GM19463 (cell line): ENCODE data around the gene TXNDC11.

Experiments used
- ATAC-seq: cut with Tn5 transposase; IDR thresholded peaks from one replicate; pipeline ENCODE4 v1.9.1; 2021; ENCODE audit warnings: mild to moderate bottlenecking, moderate library complexity; ENCODE audit not compliant: unreplicated experiment

TXNDC11 gene

DNA sequence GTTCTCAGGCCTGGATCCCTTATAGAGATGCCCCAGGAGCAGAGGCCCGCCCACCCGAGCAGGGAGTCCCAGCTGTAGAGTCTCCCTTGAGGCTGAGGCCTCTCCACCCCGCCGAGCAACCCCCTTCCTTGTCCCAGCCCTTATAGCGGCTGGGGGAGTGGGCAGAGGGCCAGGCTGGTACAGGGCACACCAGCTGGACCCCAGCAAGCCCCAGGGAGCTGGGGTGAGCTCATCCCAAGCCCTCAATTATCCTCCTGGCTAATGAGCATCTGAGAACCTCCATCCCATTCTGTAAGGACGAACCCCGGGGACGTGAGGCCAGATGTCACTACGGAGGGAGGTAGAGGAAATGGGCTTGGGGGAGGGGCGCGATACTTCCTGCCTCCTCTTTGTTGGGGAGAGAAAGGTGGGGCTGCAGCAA lies 77.6 kb downstream of the TXNDC11 start:
- no peak for ATAC-seq

DNA sequence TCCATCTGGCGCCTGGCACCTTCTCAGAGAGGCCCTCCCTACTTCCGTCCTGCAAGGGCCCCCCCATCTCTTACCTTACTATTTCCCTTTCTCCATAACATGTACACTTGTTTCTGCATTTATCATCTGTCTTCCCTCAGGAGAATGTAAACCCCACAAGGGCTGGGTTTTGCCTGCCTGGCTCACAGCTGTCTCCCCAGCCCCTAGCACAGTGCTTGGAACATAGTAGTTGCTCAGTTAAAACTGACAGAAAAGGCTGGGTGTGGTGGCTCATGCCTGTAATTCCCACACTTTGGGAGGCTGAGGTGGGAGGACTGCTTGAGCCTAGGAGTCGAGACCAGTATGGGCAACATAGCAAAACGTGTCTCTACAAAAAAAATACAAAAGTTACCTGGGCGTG lies 80.1 kb downstream of the TXNDC11 start:
- ATAC-seq = no peak

DNA sequence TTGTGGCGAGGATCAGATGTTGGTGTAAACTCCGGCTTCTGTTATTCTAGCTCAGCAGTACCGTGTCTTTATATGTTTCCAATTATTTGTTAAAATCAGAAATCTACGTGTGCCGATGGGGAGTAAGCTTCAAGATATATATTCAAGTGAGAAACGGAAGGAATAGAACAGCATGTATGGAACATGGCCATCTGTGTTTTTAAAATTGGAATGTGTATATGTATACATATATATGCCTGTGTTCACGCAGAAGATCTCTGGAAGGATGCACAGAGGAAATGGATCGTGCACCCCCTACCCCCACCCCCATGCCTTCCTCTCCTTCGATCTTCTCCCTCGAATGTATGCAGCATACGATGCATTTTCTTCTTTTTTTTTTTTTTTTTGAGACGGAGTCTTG lies 82.1 kb downstream of the TXNDC11 start:
- no peak for ATAC-seq

DNA sequence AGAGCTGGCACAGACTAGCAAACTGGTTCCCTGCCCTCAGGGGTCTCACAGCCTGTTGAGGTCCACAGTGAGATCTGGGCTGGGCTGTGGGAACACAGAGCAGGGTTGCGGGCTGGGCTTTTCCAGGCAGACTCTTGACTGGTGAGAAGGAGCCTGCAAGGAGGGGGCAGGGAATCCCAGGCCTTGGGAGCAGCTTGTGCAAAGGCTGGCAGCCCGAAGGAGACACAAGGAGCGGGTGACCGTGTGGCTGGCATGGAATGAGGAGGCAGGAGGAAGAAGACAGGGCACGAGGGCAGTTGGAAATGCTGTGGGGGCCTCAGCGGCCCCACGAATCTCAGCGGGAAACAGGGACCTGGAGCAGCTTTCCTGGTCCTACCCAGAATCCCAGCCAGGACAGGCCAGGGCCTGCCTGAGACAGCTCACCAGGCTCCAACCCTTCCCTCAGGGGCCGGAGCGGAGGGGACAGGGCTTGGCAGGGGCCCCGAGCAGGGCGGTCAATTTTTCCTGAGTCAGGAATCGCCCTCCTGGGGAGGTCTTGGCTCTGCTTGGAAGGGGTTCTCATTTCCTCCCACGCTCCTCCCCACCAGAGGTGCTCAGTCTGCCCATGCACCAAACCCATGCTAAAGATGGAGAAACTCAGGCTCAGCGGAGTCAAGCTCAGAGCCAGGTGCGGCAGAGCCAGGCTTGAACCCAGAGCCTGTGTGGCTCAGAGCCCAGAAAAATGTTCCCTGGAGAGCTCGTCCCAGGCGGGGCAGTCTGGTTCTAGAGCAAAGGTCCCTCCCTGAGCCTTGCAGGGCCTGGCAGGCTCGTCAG lies 83.6 kb downstream of the TXNDC11 start:
- ATAC-seq = no peak

DNA sequence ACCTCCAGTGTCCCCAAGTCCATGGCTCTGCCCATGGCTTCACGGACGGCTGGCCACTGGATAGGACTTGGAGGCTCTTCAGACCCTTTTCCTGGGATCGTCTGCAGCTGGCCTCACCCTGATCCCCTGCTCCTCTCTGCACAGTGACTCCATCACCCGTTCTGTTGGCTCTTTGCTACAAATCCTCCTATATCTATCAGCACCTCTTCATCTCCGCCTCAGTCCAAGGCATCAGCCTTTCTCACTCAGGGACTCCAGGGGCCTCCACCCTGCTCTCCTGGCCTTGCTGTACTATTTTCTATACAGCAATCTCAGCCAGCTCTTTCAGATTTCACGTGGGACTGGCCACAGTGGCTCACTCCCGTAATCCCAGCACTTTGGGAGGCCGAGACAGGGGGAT lies 85.1 kb downstream of the TXNDC11 start:
- ATAC-seq = no peak

DNA sequence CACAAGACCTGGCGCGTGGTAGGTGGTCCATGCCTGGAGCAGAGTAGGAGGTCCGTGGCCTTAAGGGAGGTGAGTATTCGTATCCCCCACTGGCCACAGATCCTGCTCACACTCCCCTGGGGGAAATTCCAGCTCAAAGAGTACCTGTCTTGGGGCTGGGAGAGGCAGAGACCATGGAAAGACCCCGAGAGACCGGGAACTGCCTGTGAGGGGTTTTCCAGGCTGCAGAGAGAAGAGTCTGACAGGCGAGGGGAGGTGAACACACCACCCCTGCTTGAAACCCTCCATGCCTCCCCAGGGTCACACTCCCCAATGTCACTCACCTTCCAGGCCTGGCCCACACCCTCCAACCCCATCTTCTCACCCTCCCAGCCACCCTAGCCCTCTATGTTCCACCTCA lies 87.0 kb downstream of the TXNDC11 start:
- ATAC-seq = no peak

DNA sequence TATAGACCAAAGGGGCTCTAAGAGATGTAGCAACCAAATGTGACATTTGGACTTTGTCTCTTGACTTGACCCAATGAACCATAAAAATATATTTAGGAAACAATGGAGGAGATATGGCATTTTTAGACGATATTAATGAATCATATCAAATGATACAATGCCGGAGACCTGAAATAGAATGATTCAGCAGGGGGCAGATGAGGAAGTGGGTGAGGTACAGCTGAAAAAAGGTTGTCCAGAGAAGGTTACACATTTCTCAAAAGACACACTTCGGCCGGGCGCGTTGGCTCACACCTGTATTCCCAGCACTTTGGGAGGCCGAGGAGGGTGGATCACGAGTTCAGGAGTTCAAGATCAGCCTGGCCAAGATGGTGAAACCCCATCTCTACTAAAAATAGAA lies 90.9 kb downstream of the TXNDC11 start:
- no peak for ATAC-seq

DNA sequence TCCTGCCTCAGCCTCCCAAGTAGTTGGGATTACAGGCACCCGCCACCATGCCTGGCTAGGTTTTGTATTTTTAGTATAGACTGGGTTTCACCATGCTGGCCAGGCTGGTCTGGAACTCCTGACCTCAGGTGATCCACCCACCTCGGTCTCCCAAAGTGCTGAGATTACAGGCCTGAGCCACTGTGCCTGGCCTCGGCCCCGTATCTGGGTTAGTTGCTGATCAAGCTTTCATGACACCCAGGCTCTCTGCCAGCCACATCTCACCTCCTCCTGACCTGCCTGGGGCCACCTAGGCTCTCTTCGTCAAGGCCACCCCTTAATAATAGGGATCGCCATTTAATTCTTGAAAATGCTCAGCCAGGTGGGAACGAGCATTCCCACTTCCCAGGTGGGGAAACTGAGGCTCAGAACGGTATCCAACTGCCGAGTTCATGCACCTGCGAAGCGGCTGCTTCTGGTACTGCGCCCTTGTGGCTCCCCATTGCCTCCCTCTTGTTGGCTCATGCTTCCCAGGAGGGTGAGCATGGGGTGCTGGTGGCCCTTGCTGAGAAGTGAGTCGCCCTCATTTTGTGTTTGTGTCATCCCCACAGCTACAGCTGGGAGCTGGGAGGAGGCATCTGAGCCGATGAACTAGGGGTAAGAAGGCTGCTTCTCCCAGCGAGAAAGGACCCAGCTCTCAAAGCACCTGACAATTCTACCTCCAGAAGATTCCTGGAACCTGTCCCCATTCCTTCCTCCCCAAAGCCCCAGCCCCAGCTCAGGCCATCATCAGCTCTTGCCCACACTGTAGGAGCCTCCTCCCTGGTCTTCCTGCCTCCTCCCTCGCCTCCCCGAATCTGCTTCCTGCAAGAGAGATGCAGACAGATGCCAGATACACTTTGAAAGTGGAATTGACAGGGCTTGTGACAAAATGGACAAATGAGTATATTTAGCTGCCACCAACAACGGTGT lies 91.7 kb downstream of the TXNDC11 start:
- ATAC-seq = no peak

DNA sequence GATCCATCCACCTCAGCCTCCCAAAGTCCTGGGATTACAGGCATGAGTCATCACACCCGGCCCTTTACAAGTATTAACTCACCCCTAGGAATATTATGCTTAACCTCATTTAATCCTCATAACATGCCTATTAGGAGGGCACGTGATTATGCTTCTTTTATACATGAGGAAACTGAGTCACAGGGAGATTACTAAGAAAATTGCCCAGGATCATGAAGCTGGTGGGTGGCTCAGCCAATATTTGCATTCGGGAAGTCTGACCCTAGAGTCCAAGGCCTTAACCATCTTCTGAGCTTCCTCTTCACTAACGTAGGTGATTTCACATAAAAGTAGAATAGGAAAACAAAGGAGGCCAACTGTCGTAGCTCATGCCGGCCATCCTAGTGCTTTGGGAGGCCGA lies 93.4 kb downstream of the TXNDC11 start:
- no peak for ATAC-seq

DNA sequence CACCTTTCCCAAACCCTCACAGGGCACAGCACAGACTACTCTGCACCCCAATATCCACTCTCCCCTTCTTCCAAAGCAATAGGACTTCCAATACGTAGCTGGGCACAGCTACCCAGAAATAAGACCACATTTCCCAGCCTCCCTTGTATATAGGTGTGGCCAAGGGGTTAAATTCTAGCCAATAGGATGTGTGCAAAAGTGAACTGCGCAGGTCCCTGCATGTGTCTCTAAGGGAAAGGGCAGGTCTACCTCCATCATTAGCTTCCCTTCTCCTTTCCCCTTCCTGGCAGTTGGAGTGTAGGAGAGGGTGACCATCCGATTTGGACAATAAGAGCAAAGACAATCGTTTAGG lies 99.9 kb downstream of the TXNDC11 start:
- ATAC-seq = no peak

DNA sequence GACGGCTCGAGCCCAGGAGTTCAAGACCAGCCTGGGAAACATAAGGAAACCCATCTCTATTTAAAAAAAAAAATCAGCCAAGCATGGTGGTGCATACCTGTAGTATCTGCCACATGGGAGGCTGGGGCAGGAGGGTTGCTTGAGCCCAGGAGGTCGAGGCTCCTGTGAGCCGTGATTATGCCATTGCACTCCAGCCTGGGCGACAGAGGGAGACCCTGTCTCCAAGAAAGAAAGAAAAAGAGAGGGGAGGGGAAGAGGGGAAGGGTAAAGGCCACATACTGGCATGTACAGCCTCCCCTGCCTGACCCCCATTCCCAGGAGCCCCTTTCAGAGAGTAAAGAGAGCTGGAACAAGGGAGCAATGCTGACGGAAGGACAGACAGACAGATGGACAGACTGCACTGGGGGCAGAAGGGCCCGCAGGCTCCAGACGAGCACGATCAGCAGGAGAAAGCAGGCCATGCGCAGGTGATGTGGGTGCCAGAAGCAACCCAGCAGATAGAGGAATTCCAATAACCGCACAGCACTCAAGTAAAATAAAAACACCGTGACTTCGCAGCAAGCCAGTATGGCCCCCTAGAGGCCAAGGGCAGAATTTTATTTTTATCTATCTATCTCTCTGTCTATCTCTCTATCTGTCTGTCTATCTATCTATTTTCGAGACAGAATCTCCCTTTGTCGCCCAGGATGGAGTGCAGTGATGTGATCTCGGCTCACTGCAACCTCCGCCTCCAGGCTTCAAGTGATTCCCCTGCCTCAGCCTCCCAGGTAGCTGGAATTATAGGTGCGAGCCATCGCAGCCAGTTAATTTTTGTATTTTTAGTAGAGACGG lies 101.5 kb downstream of the TXNDC11 start:
- no peak for ATAC-seq

DNA sequence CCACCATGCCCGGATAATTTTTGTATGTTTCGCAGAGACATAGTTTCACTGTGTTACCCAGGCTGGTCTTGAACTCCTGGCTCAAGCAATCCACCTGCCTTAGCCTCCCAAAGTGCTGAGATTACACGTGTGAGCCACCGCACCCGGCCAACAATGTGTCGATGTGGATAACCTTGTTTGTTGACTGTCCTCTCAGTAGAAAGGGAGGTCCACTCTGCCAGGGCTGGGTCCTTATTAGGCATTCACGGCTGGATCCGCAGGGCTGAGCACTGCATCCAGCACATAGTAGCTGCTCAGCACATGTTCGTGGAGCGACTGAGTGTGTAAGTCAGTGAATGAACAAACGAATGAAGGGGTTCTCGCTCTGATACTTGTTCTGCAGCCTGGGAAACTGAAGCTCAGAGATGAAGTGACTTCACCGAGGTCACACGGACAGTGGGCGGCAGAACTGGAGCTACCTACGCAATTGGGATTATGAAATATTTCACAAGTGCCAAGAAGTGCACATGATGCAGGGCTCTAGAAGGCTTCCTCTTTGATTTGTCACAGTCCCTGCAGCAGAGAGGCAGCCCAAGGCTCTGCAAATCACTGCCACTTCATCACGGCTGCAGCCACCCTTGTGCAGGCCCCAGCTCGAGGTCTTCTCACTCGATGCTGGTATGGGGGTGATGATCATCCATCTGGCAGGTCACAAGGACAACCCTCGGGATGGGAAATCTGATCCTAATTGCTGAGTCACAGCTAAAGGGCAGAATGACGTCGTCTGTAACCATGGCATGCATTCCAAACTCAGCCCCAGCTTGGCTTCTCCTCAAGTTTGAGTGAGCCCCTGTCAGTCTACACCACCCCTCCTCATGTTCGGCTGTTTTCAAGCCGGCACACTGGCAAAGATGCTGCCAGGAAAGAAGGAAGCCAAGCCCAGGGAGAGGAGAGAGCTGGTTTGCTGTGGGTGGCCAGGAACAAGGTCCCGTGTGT lies 102.4 kb downstream of the TXNDC11 start:
- no peak for ATAC-seq

DNA sequence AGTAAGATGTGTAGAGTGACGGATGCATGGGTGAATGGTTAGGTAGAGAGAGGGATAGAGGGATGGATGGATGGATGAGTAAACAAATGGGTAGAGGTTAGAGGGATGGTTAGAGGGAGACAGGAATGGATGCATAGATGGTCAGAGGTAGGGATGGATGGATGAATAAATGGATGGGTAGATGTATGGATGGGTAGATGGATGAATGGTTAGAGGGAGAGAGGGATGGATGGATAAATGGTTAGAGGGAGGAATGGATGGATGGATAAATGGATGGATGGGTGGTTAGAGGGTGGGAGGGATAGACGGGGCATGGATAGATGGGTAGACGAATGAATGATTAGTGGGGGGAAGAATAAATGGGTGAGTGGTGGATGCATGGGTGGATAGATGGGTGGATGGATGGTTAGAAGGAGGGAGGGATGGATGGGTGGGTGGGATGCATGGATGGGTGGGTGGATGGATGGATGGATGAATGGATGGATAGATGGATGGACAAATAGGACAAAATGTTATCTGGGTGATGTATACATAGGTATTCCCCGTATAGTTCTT lies 103.6 kb downstream of the TXNDC11 start:
- no peak for ATAC-seq

DNA sequence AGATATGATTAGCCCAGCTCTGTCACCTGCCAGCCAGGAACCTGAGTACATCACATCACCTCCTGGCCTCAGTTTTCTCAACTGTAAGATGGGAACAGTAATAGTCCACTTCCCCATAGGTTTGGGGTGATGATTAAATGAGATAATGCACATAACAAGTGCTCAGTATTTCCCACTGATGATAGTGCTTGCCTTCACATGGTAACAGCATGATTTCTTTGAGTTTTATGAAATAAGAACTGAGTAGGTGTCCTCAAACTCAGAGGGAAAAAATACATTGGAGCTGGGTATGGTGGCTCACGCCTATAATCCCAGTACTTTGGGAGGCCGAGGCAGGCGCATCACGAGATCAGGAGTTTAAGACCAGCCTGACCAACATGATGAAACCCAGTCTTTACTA lies 104.5 kb downstream of the TXNDC11 start:
- no peak for ATAC-seq

DNA sequence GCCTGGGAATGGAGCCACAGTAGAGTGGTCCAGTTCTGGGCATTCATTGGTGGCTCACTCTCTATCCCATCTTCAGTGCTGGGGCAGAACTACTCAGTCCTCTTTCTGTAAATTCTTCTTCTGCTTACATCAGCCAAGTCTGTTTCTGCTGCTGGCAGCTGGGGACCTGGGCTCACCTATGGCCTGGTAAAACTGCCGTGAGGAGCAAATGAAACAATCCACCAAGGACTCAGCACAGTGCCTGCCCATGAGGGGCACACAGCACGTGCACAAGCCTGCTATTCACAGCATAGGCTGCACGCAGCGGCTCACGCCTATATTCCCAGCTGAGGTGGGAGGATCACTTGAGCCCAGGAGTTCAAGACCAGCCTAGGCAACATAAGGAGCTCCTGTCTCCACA lies 105.3 kb downstream of the TXNDC11 start:
- no peak for ATAC-seq

DNA sequence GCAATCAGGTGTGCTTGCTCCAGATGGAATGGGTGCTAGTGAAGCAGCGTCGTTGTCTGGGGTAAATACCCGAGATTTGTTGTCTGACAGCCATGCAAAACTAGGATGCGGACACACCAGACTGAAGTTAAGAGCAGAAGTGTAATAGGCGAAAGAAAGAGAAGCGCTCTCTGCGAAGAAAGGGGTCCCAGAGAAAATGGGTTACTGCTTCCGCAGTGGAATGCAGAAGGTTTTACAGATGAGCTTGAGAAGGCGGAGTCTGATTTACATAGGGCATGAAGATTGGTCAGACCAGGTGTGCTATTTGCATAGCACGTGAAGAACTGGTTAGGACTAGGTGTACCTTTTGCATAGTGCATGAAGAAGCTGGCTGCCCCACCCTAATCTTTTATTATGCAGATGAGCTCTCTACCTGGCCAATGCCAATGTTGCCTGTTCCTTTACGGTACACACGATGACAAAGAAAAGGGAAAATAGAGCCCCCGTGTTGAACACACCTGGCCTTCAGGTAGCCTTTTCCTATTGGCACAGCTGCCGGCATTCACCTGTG lies 106.4 kb downstream of the TXNDC11 start:
- ATAC-seq = no peak

DNA sequence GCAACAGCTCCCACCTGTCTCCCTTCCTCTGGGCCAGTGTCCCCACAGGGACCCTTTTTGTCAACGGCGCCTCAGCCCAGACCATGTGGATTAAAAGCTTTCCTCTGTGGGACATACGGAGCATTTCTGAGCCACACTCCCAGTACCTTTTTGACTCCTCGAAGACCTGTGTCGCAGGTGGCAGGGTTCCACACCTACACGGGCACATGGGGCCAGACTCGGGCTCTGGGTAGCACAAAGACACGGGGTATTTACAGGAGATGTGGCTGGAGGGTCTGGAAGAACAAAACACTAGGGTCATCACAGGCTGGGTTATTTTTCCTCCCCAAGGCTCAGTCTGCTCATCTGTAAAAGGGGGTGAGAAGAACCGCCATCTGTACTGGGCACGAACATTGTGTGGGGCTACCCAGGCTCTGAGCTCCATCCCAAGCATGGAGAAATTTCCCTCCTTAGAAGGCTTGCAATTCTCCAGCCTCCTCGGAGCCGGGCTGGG lies 106.9 kb downstream of the TXNDC11 start:
- ATAC-seq = no peak

DNA sequence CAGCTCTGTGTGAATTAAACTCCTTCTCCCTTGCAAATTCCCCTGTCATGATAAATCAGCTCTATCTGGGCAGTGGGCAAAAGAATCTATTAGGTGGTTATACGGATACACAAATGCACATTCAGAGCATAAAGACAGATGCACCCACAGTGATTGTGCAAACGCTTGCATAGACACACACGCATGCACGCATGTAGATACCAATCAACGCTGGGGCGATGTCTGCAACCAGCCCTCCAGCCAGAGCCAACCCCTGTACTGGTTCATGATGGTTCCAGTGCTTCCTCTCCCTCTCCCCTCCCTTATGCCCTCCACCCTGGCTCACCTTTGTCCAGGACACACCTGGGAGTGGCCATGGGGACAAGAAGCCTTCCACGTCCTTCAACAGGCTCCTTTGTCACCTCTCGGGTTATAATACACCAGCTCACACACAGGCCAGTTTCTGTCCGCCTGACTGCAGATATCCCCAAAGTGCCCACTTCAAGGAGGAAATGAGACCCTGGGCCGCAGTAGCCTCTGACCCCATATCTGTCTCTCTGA lies 107.5 kb downstream of the TXNDC11 start:
- no peak for ATAC-seq

DNA sequence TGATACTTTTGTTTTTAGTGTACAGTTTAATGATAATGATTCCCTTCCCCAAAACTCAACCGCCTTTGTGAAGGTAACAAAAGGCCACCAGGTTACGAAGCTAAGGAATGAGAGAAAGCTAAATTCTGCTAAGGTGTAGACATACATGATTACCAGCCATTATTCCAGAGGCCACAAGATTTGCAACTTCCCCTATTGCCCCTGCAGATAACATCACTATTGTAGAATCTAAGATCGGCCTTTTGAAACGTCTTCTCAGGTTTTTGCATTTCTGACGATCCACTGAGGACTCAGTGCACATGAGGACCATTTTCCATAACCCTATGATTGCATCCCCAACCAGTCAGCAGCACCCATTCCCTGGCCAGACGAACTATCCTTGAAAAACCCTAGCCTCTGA lies 108.3 kb downstream of the TXNDC11 start:
- ATAC-seq = no peak
